Measurements from ENCODE around the gene KLHL6. TPM values are rescaled to one million over a fixed set of nuclear protein-coding genes. Genes with fewer than 3 reads are reported as not detected.

The KLHL6 gene
- total and polyA plus RNA-seq, 2 of the 13 experiments (the other 11 are each of a cell fraction or from before 2014, with no cell fraction given) = not detected

GRCh38 chr3:183447206-183448001 lies 108.1 kb downstream of the KLHL6 start (continued):
- TF ChIP-seq DMTF1 (CRISPR knock-in tag; IDR thresholded peaks at IDR 0.05) (no peak), MYPOP (CRISPR knock-in tag; IDR thresholded peaks at IDR 0.05) (peak; percentile 79), ZFP1 (CRISPR knock-in tag; IDR thresholded peaks at IDR 0.05) (peak; percentile 85; the same call in 1 of the 2 replicates), ZNF121 (CRISPR knock-in tag; IDR thresholded peaks at IDR 0.05) (no peak), ZBTB42 (CRISPR knock-in tag; IDR thresholded peaks at IDR 0.05) (no peak), ZNF564 (CRISPR knock-in tag; IDR thresholded peaks at IDR 0.05) (no peak; the same call in 1 of the 2 replicates), ZNF572 (CRISPR knock-in tag; IDR thresholded peaks at IDR 0.05) (no peak), RELA (CRISPR knock-in tag; IDR thresholded peaks at IDR 0.05) (no peak; the same call in 1 of the 2 replicates), TP53 (CRISPR knock-in tag; conservative IDR thresholded peaks at IDR 0.05) (no peak), RNF219 (CRISPR knock-in tag; IDR thresholded peaks at IDR 0.05) (no peak), ZNF333 (CRISPR knock-in tag; IDR thresholded peaks at IDR 0.05; ENCODE audit: borderline replicate concordance) (peak; percentile 94)
- TF ChIP-seq, protein P1, sequence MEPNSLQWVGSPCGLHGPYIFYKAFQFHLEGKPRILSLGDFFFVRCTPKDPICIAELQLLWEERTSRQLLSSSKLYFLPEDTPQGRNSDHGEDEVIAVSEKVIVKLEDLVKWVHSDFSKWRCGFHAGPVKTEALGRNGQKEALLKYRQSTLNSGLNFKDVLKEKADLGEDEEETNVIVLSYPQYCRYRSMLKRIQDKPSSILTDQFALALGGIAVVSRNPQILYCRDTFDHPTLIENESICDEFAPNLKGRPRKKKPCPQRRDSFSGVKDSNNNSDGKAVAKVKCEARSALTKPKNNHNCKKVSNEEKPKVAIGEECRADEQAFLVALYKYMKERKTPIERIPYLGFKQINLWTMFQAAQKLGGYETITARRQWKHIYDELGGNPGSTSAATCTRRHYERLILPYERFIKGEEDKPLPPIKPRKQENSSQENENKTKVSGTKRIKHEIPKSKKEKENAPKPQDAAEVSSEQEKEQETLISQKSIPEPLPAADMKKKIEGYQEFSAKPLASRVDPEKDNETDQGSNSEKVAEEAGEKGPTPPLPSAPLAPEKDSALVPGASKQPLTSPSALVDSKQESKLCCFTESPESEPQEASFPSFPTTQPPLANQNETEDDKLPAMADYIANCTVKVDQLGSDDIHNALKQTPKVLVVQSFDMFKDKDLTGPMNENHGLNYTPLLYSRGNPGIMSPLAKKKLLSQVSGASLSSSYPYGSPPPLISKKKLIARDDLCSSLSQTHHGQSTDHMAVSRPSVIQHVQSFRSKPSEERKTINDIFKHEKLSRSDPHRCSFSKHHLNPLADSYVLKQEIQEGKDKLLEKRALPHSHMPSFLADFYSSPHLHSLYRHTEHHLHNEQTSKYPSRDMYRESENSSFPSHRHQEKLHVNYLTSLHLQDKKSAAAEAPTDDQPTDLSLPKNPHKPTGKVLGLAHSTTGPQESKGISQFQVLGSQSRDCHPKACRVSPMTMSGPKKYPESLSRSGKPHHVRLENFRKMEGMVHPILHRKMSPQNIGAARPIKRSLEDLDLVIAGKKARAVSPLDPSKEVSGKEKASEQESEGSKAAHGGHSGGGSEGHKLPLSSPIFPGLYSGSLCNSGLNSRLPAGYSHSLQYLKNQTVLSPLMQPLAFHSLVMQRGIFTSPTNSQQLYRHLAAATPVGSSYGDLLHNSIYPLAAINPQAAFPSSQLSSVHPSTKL (CRISPR knock-in tag; IDR thresholded peaks at IDR 0.05) = peak; percentile 78
- TF ChIP-seq, protein P2, sequence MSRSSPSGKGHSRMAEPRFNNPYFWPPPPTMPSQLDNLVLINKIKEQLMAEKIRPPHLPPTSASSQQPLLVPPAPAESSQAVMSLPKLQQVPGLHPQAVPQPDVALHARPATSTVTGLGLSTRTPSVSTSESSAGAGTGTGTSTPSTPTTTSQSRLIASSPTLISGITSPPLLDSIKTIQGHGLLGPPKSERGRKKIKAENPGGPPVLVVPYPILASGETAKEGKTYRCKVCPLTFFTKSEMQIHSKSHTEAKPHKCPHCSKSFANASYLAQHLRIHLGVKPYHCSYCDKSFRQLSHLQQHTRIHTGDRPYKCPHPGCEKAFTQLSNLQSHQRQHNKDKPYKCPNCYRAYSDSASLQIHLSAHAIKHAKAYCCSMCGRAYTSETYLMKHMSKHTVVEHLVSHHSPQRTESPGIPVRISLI (CRISPR knock-in tag; IDR thresholded peaks at IDR 0.05; ENCODE audit: borderline replicate concordance) = peak; percentile 28; the same call in 1 of the 2 replicates

All from HepG2 (cell line).